H1 (cell line): ENCODE data around the gene SPAG17. TPM values are rescaled to one million over a fixed set of nuclear protein-coding genes. Genes with fewer than 3 reads are reported as not detected.

ENCODE experiments used
- CTCF ChIA-PET: fragments of 300-600 bp; sonication (Branson Sonifier 250); formaldehyde crosslinking; loops from one replicate; lab custom pipeline; 2021; ENCODE audit not compliant: partially characterized antibody; lab: Charles Lee
- POLR2A ChIA-PET: fragments of 300-600 bp; sonication (Branson Sonifier 250); formaldehyde crosslinking; loops from one replicate; lab custom pipeline; 2021; ENCODE audit warnings: inconsistent platforms; ENCODE audit not compliant: partially characterized antibody; lab: Charles Lee
- DNase-seq, 2 experiments: peaks; one replicate each; pipeline versions ENCODE4 v3.0.0 to v3.0.0-alpha.2; 2010 to 2022; ENCODE audit warnings: low spot score in 2 of 2, low read depth in 1 of 2, mixed read lengths in 1 of 2
- FAIRE-seq: peaks from 2 replicates; lab custom pipeline; 2011; peaks lifted over from hg19 to GRCh38; lab: Jason Lieb, UNC
- H2AFZ ChIP-seq: 2 replicates; pipeline ENCODE4 v1.8.1; 2012; ENCODE audit warnings: low read length, inconsistent platforms
- H2AK5ac ChIP-seq: 2 replicates; pipeline ENCODE4 v1.6.1; 2013; ENCODE audit warnings: low read depth, low read length
- H2BK120ac ChIP-seq: replicated peaks from 2 replicates; pipeline ENCODE3; 2013; ENCODE audit warnings: low read depth, low read length, inconsistent platforms
- H2BK12ac ChIP-seq: 2 replicates; pipeline ENCODE4 v1.6.1; 2013; ENCODE audit warnings: low read depth, low read length
- H2BK15ac ChIP-seq: 2 replicates; pipeline ENCODE4 v1.6.1; 2013; ENCODE audit warnings: low read length
- H2BK20ac ChIP-seq: 2 replicates; pipeline ENCODE4 v1.6.1; 2013; ENCODE audit warnings: low read length
- H2BK5ac ChIP-seq: 2 replicates; pipeline ENCODE4 v1.6.1; 2013; ENCODE audit warnings: low read depth, low read length
- H3K14ac ChIP-seq: 2 replicates; pipeline ENCODE4 v1.6.1; 2013; ENCODE audit warnings: inconsistent platforms; ENCODE audit not compliant: insufficient read length
- H3K18ac ChIP-seq: 2 replicates; pipeline ENCODE4 v1.6.1; 2013; ENCODE audit warnings: low read length; ENCODE audit errors: extremely low read depth
- H3K23ac ChIP-seq: 2 replicates; pipeline ENCODE4 v1.6.1; 2013; ENCODE audit warnings: inconsistent platforms; ENCODE audit not compliant: insufficient read length
- H3K23me2 ChIP-seq: 2 replicates; pipeline ENCODE4 v1.6.1; 2013; ENCODE audit warnings: low read depth, low read length
- H3K27ac ChIP-seq: 2 replicates; pipeline ENCODE4 v1.6.1; 2011; ENCODE audit warnings: low read depth, low read length, inconsistent platforms
- H3K27me3 ChIP-seq, 4 experiments: replicated peaks in 1 of 4; 1 replicate in 1 of 4; 2 replicates in 3 of 4; pipeline versions ENCODE4 v1.6.1 to v1.8.1; 2011 to 2013; ENCODE audit warnings: low read length in 3 of 4, mild to moderate bottlenecking in 3 of 4, inconsistent platforms in 2 of 4, mixed read lengths in 2 of 4, moderate library complexity in 1 of 4; ENCODE audit not compliant: control insufficient read depth in 3 of 4, insufficient read depth in 3 of 4; ENCODE audit errors: extremely low read depth in 1 of 4
- H3K36me3 ChIP-seq, 4 experiments: 2 replicates each; pipeline versions ENCODE4 v1.6.1 to v1.8.1; 2011 to 2013; ENCODE audit warnings: mild to moderate bottlenecking in 4 of 4, low read length in 3 of 4, moderate library complexity in 2 of 4, control low read depth in 1 of 4, inconsistent platforms in 1 of 4; ENCODE audit not compliant: insufficient read depth in 4 of 4, control insufficient read depth in 2 of 4
- H3K4ac ChIP-seq: replicated peaks from 2 replicates; pipeline ENCODE3; 2013; ENCODE audit warnings: low read length, low read depth, mixed read lengths, inconsistent platforms; ENCODE audit not compliant: insufficient read length
- H3K4me1 ChIP-seq, 4 experiments: replicated peaks in 1 of 4; 1 replicate in 1 of 4; 2 replicates in 3 of 4; pipeline versions ENCODE4 v1.6.1 to v1.8.1; 2011 to 2013; ENCODE audit warnings: low read length in 3 of 4, inconsistent platforms in 2 of 4, mixed read lengths in 1 of 4; ENCODE audit not compliant: insufficient read depth in 4 of 4, control insufficient read depth in 3 of 4
- H3K4me2 ChIP-seq, 2 experiments: 2 replicates each; pipeline versions ENCODE4 v1.6.1 to v1.8.1; 2011 to 2013; ENCODE audit warnings: low read depth in 2 of 2, low read length in 2 of 2, control low read depth in 1 of 2, inconsistent platforms in 1 of 2, mild to moderate bottlenecking in 1 of 2; ENCODE audit not compliant: insufficient read depth in 1 of 2
- H3K4me3 ChIP-seq, 4 experiments: fragments of 200-600, 300-600 bp in 1 of 4; sonication (generic), shearing (Covaris generic), sonication (Bioruptor Twin) in 1 of 4; 2 replicates each; pipeline versions ENCODE4 v1.5.1 to v1.8.1; 2011 to 2016; ENCODE audit warnings: low read length in 4 of 4, low read depth in 3 of 4, control low read depth in 2 of 4, inconsistent platforms in 2 of 4, mild to moderate bottlenecking in 2 of 4, mixed read lengths in 1 of 4, moderate library complexity in 1 of 4; ENCODE audit not compliant: insufficient read depth in 2 of 4; ENCODE audit errors: extremely low read depth in 1 of 4
- H3K56ac ChIP-seq: replicated peaks from 2 replicates; pipeline ENCODE3; 2013; ENCODE audit warnings: low read depth, mild to moderate bottlenecking, mixed read lengths, low read length, inconsistent platforms; ENCODE audit not compliant: insufficient read length
- H3K79me1 ChIP-seq: 2 replicates; pipeline ENCODE4 v1.6.1; 2013; ENCODE audit warnings: low read depth, low read length, control low read depth
- H3K79me2 ChIP-seq, 2 experiments: 2 replicates each; pipeline versions ENCODE4 v1.6.1 to v1.8.1; 2012 to 2013; ENCODE audit warnings: low read length in 2 of 2, mild to moderate bottlenecking in 2 of 2, inconsistent platforms in 1 of 2; ENCODE audit not compliant: insufficient read depth in 2 of 2, control insufficient read depth in 1 of 2
- H3K9ac ChIP-seq, 4 experiments: replicated peaks in 1 of 4; 1 replicate in 1 of 4; 2 replicates in 3 of 4; pipeline versions ENCODE4 v1.6.1 to v1.8.1; 2011 to 2013; ENCODE audit warnings: low read depth in 3 of 4, low read length in 3 of 4, control low read depth in 2 of 4, mild to moderate bottlenecking in 2 of 4, moderate library complexity in 2 of 4, inconsistent platforms in 1 of 4; ENCODE audit errors: extremely low read depth in 1 of 4
- H3K9me3 ChIP-seq, 2 experiments: 2 replicates each; pipeline versions ENCODE4 v1.6.1 to v1.8.1; 2012 to 2013; ENCODE audit warnings: mild to moderate bottlenecking in 2 of 2, moderate library complexity in 2 of 2, control low read depth in 1 of 2, inconsistent platforms in 1 of 2, low read depth in 1 of 2, low read length in 1 of 2, mixed read lengths in 1 of 2; ENCODE audit not compliant: insufficient read depth in 2 of 2
- H4K20me1 ChIP-seq, 2 experiments: replicated peaks in 1 of 2; 2 replicates each; pipeline versions ENCODE3 to v1.8.1; 2011 to 2013; ENCODE audit warnings: inconsistent platforms in 2 of 2, low read length in 2 of 2, mild to moderate bottlenecking in 1 of 2; ENCODE audit not compliant: insufficient read depth in 2 of 2, control insufficient read depth in 1 of 2
- H4K5ac ChIP-seq: 2 replicates; pipeline ENCODE4 v1.6.1; 2013; ENCODE audit warnings: low read length, low read depth, mixed read lengths, inconsistent platforms; ENCODE audit not compliant: insufficient read length
- H4K8ac ChIP-seq: 2 replicates; pipeline ENCODE4 v1.8.0; 2013; ENCODE audit warnings: mild to moderate bottlenecking, moderate library complexity, low read length, inconsistent platforms; ENCODE audit not compliant: insufficient read depth; ENCODE audit errors: extremely low read depth
- H4K91ac ChIP-seq: replicated peaks from 2 replicates; pipeline ENCODE3; 2013; ENCODE audit warnings: low read length, mixed read lengths, inconsistent platforms; ENCODE audit not compliant: insufficient read length
- ASH2L ChIP-seq: fragments of 200-600, 300-600 bp; sonication (generic); IDR thresholded peaks from one replicate; pipeline ENCODE4 v1.7.1; 2017; ENCODE audit warnings: low read length
- ATF2 ChIP-seq: IDR thresholded peaks from 2 replicates; pipeline ENCODE4 v1.6.1; 2012; ENCODE audit warnings: low read length, inconsistent platforms
- CBX5 ChIP-seq: fragments of 300-800, 300-1000 bp; sonication (generic); IDR thresholded peaks from 2 replicates; pipeline ENCODE4 v1.7.1; 2016; ENCODE audit warnings: antibody characterized with exemption, low read length, low read depth
- CREB1 ChIP-seq: IDR thresholded peaks from 2 replicates; pipeline ENCODE4 v1.6.1; 2012; ENCODE audit warnings: inconsistent platforms
- CTBP2 ChIP-seq: IDR thresholded peaks from 2 replicates; pipeline ENCODE4 v1.7.0; 2011; ENCODE audit warnings: borderline replicate concordance, mild to moderate bottlenecking, moderate library complexity, mixed read lengths, low read length; ENCODE audit not compliant: insufficient read depth, insufficient read length
- EGR1 ChIP-seq: IDR thresholded peaks from 2 replicates; pipeline ENCODE4 v1.6.1; 2011; ENCODE audit warnings: low read depth, low read length, borderline replicate concordance
- EZH2 ChIP-seq: fragments of 200-600 bp; sonication (generic); IDR thresholded peaks from 2 replicates; pipeline ENCODE4 v1.7.1; 2012; ENCODE audit warnings: low read depth, mild to moderate bottlenecking, moderate library complexity, low read length, inconsistent platforms; ENCODE audit not compliant: severe bottlenecking
- HDAC2 ChIP-seq, 2 experiments: fragments of 300-600 bp in 1 of 2; sonication (generic) in 1 of 2; IDR thresholded peaks; 2 replicates each; pipeline ENCODE4 v1.6.1; 2011 to 2012; ENCODE audit warnings: low read depth in 2 of 2, low read length in 2 of 2, mild to moderate bottlenecking in 2 of 2, moderate library complexity in 2 of 2, borderline replicate concordance in 1 of 2, inconsistent platforms in 1 of 2
- JUND ChIP-seq: IDR thresholded peaks from 2 replicates; pipeline ENCODE4 v1.6.1; 2011; ENCODE audit warnings: mild to moderate bottlenecking, improper control_type of control experiment, low read length
- KDM4A ChIP-seq: IDR thresholded peaks from one replicate; pipeline ENCODE4 v1.7.1; 2012; ENCODE audit warnings: low read depth, mild to moderate bottlenecking, moderate library complexity, low read length, inconsistent platforms; ENCODE audit not compliant: severe bottlenecking
- MAX ChIP-seq: IDR thresholded peaks from 2 replicates; pipeline ENCODE4 v1.6.1; 2012; ENCODE audit warnings: inconsistent platforms
- TAF7 ChIP-seq: optimal IDR thresholded peaks from 2 replicates; pipeline ENCODE3; 2011; ENCODE audit warnings: low read depth, mild to moderate bottlenecking, inconsistent platforms, low read length, moderate library complexity, borderline replicate concordance
- TCF12 ChIP-seq: IDR thresholded peaks from 2 replicates; pipeline ENCODE4 v1.6.1; 2011; ENCODE audit warnings: low read depth, mild to moderate bottlenecking, low read length
- WGBS, 2 experiments: shearing (Covaris generic) in 1 of 2; methylation state at CpG; one replicate each; pipeline versions ENCODE4 v1.1.6 to v1.1.7; 2013 to 2015; ENCODE audit warnings: low lambda C conversion rate in 2 of 2, mixed read lengths in 2 of 2, inconsistent platforms in 1 of 2, low coverage in 1 of 2, missing lambda C conversion rate in 1 of 2; ENCODE audit not compliant: insufficient replicate concordance in 2 of 2, insufficient coverage in 1 of 2, insufficient read length in 1 of 2; ENCODE audit errors: extremely low coverage in 1 of 2, missing lambda C conversion rate in 1 of 2; 5-methylcytosine and 5-hydroxymethylcytosine counted together
- polyA plus RNA-seq, 7 experiments: library from polyadenylated mRNA; depleted of rRNA in 3 of 7; stranded (reverse) in 5 of 7; unstranded in 2 of 7; fragments of >200 nt in 5 of 7; fragments of 200-250 nt in 2 of 7; gene quantifications; 1 replicate in 5 of 7; 2 replicates in 1 of 7; 4 replicates in 1 of 7; pipeline versions ENCODE4 v1.2.1 to v1.2.3, GENCODE V29; 2011 to 2013; ENCODE audit warnings: missing spikeins in 2 of 7, mixed read lengths in 2 of 7
- total RNA-seq: library from RNA; stranded (reverse); fragmentation: NEBNext Ultra II Directional; extraction: Animal tissue kit (Norgen Biotek cat#: 25700); gene quantifications from 2 replicates; pipeline ENCODE4 v1.2.1, GENCODE V29; 2021

The SPAG17 gene
- total and polyA plus RNA-seq, 2 of the 8 experiments (the other 6 are each of a cell fraction or from before 2014, with no cell fraction given) = 0.56 to 0.62 TPM

GRCh38 chr1:118177998-118178397 lies 7.0 kb downstream of the SPAG17 start:
- H2BK12ac ChIP-seq = no peak overlapping the region
- H2BK120ac ChIP-seq = no peak overlapping the region
- H2AK5ac ChIP-seq = no peak overlapping the region
- H3K79me1 ChIP-seq = no peaks in the 10 kb centered on the region
- 92% methylated on average over 3 of the region's 3 CpGs; no CpG with 5 or more reads in 1 of the 2 experiments for WGBS, 2 experiments
- H4K20me1 ChIP-seq = no peaks in the 10 kb centered on the region
- H3K4me1 ChIP-seq = no peaks in the 10 kb centered on the region
- H3K27me3 ChIP-seq = no peaks in the 10 kb centered on the region
- no peaks in the 10 kb centered on the region for H3K36me3 ChIP-seq
- H4K8ac ChIP-seq = no peak overlapping the region
- no peak overlapping the region for H3K4me3 ChIP-seq
- H3K56ac ChIP-seq = no peak overlapping the region
- H2AFZ ChIP-seq = no peak overlapping the region
- POLR2A ChIA-PET = no interaction called here
- no peak overlapping the region for H4K91ac ChIP-seq
- no peak overlapping the region for H2BK15ac ChIP-seq
- H3K27ac ChIP-seq = no peak overlapping the region
- TF ChIP-seq EGR1 = no peak
- no peak for TF ChIP-seq JUND
- no peak for TF ChIP-seq TAF7
- no peak for TF ChIP-seq ASH2L
- TF ChIP-seq MAX = no peak
- no peak for TF ChIP-seq CBX5
- no peak for TF ChIP-seq KDM4A
- no peak for TF ChIP-seq CREB1
- TF ChIP-seq EZH2 = no peak
- TF ChIP-seq HDAC2 (IDR thresholded peaks at IDR 0.05; ENCODE audit: borderline replicate concordance in 1 of 2, low read depth in 2 of 2, low read length in 2 of 2) = no peak
- TF ChIP-seq ATF2 = no peak
- TF ChIP-seq TCF12 = no peak
- TF ChIP-seq CTBP2 = no peak
- H3K9me3 ChIP-seq = no peaks in the 10 kb centered on the region
- H2BK5ac ChIP-seq = no peak overlapping the region
- H3K23ac ChIP-seq = no peak overlapping the region
- no peak overlapping the region for H3K4me2 ChIP-seq
- FAIRE-seq (no peak), DNase-seq (no peak)
- no peak overlapping the region for H3K9ac ChIP-seq
- no peak overlapping the region for H3K4ac ChIP-seq
- H2BK20ac ChIP-seq = no peak overlapping the region
- H3K18ac ChIP-seq = no peak overlapping the region
- H3K79me2 ChIP-seq = no peaks in the 10 kb centered on the region
- CTCF ChIA-PET = no interaction called here
- H3K14ac ChIP-seq = no peak overlapping the region
- no peaks in the 10 kb centered on the region for H3K23me2 ChIP-seq
- H4K5ac ChIP-seq = no peak overlapping the region
